Mammary epithelial cell (primary cell): Measurements from ENCODE around the gene BCAS3.

Source experiments
- CTCF ChIP-seq, 2 donors: IDR thresholded peaks in 1 of 2; conservative IDR thresholded peaks in 1 of 2; 2 replicates each; pipeline ENCODE4 v1.5.1; 2011 to 2012; ENCODE audit warnings: inconsistent platforms in 2 of 2, low read length in 2 of 2, mild to moderate bottlenecking in 2 of 2, control low read depth in 1 of 2, low read depth in 1 of 2; ENCODE audit not compliant: insufficient read depth in 1 of 2; ENCODE audit errors: extremely low read depth in 1 of 2
- EZH2 ChIP-seq: IDR thresholded peaks from 2 replicates; pipeline ENCODE4 v1.6.1; 2012; ENCODE audit warnings: low read length, inconsistent platforms, borderline replicate concordance

DNA sequence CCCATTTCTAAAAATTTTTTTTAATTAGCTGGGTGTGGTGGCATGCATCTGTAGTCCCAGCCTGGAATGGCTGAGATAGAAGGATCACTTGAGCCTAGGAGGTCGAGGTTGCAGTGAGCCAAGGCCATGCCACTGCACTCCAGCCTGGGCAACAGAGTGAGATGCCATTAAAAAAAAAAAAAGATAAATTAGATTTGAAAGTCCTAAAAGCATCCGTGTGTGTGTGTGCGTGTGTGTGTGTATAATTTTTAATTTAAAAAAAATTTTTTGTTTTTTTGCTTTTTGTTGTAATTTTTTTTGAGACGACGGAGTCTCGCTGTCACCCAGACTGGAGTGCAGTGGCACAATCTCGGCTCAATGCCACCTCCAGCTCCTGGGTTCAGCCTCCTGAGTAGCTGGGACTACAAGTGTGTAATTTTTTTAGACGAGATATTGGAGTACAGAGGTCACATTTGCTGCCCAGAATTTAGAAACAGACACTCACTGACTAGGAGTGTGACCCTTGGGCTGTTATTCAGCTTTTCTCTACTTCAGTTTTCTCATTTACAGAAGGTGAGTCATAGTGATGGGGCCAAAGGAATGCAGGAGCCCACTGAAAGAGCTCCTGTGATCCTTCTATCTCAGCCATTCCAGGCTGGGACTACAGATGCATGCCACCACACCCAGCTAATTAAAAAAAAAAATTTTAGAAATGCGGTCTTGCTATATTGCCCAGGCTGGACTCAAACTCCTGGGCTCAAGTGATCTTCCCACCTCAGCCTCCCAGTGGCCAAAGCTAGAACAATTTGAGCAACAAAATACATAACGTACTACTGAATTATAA lies 749.0 kb downstream of the BCAS3 start:
- TF ChIP-seq CTCF (conservative IDR thresholded peaks at IDR 0.05 in 1 of 2, IDR thresholded peaks at IDR 0.05 in 1 of 2; ENCODE audit: extremely low read depth in 1 of 2, insufficient read depth in 1 of 2, low read depth in 1 of 2, low read length in 2 of 2) (peak in 1 of 2 donors; percentile 10), EZH2 (no peak)
